ENCODE data around the gene CXCR4. TPM values are rescaled to one million over a fixed set of nuclear protein-coding genes. Genes with fewer than 3 reads are reported as not detected.

Gene CXCR4
- total RNA-seq, 4 donors from 2014 or later, result 4.9 to 446 (median 22.2) TPM

- Histone ChIP-seq H3K27me3 (no peaks in the 10 kb centered on the region), H3K4me3 (peak overlapping the region; percentile 65 to 83 (median 74)), H3K4me1 (peaks cover 0 to 25% (median 8%) of the 10 kb centered on the region in 4 donors), H3K27ac (peak overlapping the region; percentile 86 to 99 (median 92)), H3K36me3 (peaks cover 0 to 14% (median 0%) of the 10 kb centered on the region in 3 donors), H3K9me3 (no peaks in the 10 kb centered on the region)
- no peak for TF ChIP-seq CTCF (IDR thresholded peaks at IDR 0.05)
- no peak for TF ChIP-seq POLR2A (IDR thresholded peaks at IDR 0.05)
- peak in 1 of 3 donors; percentile 68 for DNase-seq
These were observed 1.0 kb downstream of the CXCR4 start for GRCh38 chr2:136116813-136117390.

GRCh38 chr2:136116151-136116812 is 1.7 kb downstream of the CXCR4 start:
- Histone ChIP-seq H3K27ac (peak overlapping the region; percentile 86 to 99 (median 92)), H3K4me3 (peak overlapping the region; percentile 65 to 83 (median 74))
- peak in 2 of 3 donors; percentile 83 to 89 for DNase-seq

GRCh38 chr2:136115183-136115761 is 2.7 kb downstream of the CXCR4 start:
- H3K27me3 ChIP-seq, result no peaks in the 10 kb centered on the region
- peaks cover 0 to 25% (median 8%) of the 10 kb centered on the region in 4 donors for H3K4me1 ChIP-seq
- peak overlapping the region in 3 of 4 donors; percentile 35 to 99 (median 93) for H3K27ac ChIP-seq
- H3K4me3 ChIP-seq, result peak overlapping the region; percentile 65 to 83 (median 74)
- peak in 2 of 3 donors; percentile 61 to 76 for DNase-seq
- no peaks in the 10 kb centered on the region for H3K9me3 ChIP-seq
- peaks cover 0 to 14% (median 0%) of the 10 kb centered on the region in 3 donors for H3K36me3 ChIP-seq
- TF ChIP-seq POLR2A (IDR thresholded peaks at IDR 0.05), result no peak

More at GRCh38 chr2:136116151-136116812, 1.7 kb downstream of the CXCR4 start:
- no peaks in the 10 kb centered on the region for H3K9me3 ChIP-seq
- H3K36me3 ChIP-seq, result peaks cover 0 to 14% (median 0%) of the 10 kb centered on the region in 3 donors
- H3K27me3 ChIP-seq, result no peaks in the 10 kb centered on the region
- TF ChIP-seq CTCF (IDR thresholded peaks at IDR 0.05) (no peak), POLR2A (IDR thresholded peaks at IDR 0.05) (peak; percentile 8 to 45)
- peaks cover 0 to 25% (median 8%) of the 10 kb centered on the region in 4 donors for H3K4me1 ChIP-seq

GRCh38 chr2:136114382-136114781 is 3.6 kb downstream of the CXCR4 start:
- Histone ChIP-seq H3K9me3 (no peaks in the 10 kb centered on the region), H3K27me3 (no peaks in the 10 kb centered on the region), H3K4me3 (peak overlapping the region; percentile 15 to 83 (median 72)), H3K36me3 (peaks cover 0 to 14% (median 0%) of the 10 kb centered on the region in 3 donors), H3K4me1 (peaks cover 0 to 24% (median 5%) of the 10 kb centered on the region in 4 donors), H3K27ac (peak overlapping the region in 3 of 4 donors; percentile 8 to 99 (median 93))
- TF ChIP-seq CTCF (IDR thresholded peaks at IDR 0.05) (no peak), POLR2A (IDR thresholded peaks at IDR 0.05) (no peak)
- no peak for DNase-seq

- Histone ChIP-seq H3K4me1 (peaks cover 0 to 14% (median 5%) of the 10 kb centered on the region in 4 donors), H3K4me3 (peak overlapping the region in 1 of 4 donors; percentile 80), H3K27ac (peak overlapping the region in 3 of 4 donors; percentile 15 to 99 (median 93)), H3K27me3 (no peaks in the 10 kb centered on the region), H3K9me3 (no peaks in the 10 kb centered on the region), H3K36me3 (peaks cover 0 to 14% (median 0%) of the 10 kb centered on the region in 3 donors)
- no peak for TF ChIP-seq POLR2A (IDR thresholded peaks at IDR 0.05)
- no peak for TF ChIP-seq CTCF (IDR thresholded peaks at IDR 0.05)
- DNase-seq, result no peak
These were observed 4.6 kb downstream of the CXCR4 start for GRCh38 chr2:136113209-136113971.

Measured in Peyer's patch (tissue), 4 donors.